Measurements from ENCODE around the gene SIGLEC15.
"Not testable (repeated sequence)": the region's sequence is repeated elsewhere in the genome, so short reads cannot be mapped to it uniquely, and the experiment has no call there.

SIGLEC15 gene

GRCh38 chr18:45820106-45820745 is 5.2 kb upstream of the SIGLEC15 start:
- DNase-seq (ENCODE audit: low read depth in 2 of 2): no peak

- DNase-seq (ENCODE audit: low read depth in 2 of 2): no peak
Observed at GRCh38 chr18:45821026-45821425, 4.4 kb upstream of the SIGLEC15 start.

- no peak for DNase-seq (ENCODE audit: low read depth in 2 of 2)
Observed at GRCh38 chr18:45821711-45822110, 3.8 kb upstream of the SIGLEC15 start.

GRCh38 chr18:45826084-45826483 is 609 bp downstream of the SIGLEC15 start:
- no peak for DNase-seq (ENCODE audit: low read depth in 2 of 2)

- DNase-seq (ENCODE audit: low read depth in 2 of 2): not testable (repeated sequence)
Observed at GRCh38 chr18:45826716-45827115, 1.2 kb downstream of the SIGLEC15 start.

- no peak for DNase-seq (ENCODE audit: low read depth in 2 of 2)
Observed at GRCh38 chr18:45828917-45829811, 3.7 kb downstream of the SIGLEC15 start.

GRCh38 chr18:45829855-45830254 is 4.4 kb downstream of the SIGLEC15 start:
- no peak for DNase-seq (ENCODE audit: low read depth in 2 of 2)

GRCh38 chr18:45830917-45831316 is 5.4 kb downstream of the SIGLEC15 start:
- no peak for DNase-seq (ENCODE audit: low read depth in 2 of 2)

GRCh38 chr18:45833846-45834245 is 8.4 kb downstream of the SIGLEC15 start:
- no peak for DNase-seq (ENCODE audit: low read depth in 2 of 2)

- no peak for DNase-seq (ENCODE audit: low read depth in 2 of 2)
Observed at GRCh38 chr18:45834306-45834705, 8.8 kb downstream of the SIGLEC15 start.

GRCh38 chr18:45835057-45835636 is 9.7 kb downstream of the SIGLEC15 start:
- no peak for DNase-seq (ENCODE audit: low read depth in 2 of 2)

GRCh38 chr18:45836242-45837205 is 11.0 kb downstream of the SIGLEC15 start:
- no peak for DNase-seq (ENCODE audit: low read depth in 2 of 2)

GRCh38 chr18:45837283-45838070 is 12.0 kb downstream of the SIGLEC15 start:
- peak; percentile 30 to 42 for DNase-seq (ENCODE audit: low read depth in 2 of 2)

GRCh38 chr18:45838302-45839070 is 13.0 kb downstream of the SIGLEC15 start:
- DNase-seq (ENCODE audit: low read depth in 2 of 2): no peak

GRCh38 chr18:45839414-45840395 is 14.2 kb downstream of the SIGLEC15 start:
- DNase-seq (ENCODE audit: low read depth in 2 of 2): no peak

- no peak for DNase-seq (ENCODE audit: low read depth in 2 of 2)
Observed at GRCh38 chr18:45841060-45841764, 15.7 kb downstream of the SIGLEC15 start.

- DNase-seq (ENCODE audit: low read depth in 2 of 2): no peak
Observed at GRCh38 chr18:45841765-45842442, 16.4 kb downstream of the SIGLEC15 start.

GRCh38 chr18:45843019-45843418 is 17.5 kb downstream of the SIGLEC15 start:
- DNase-seq (ENCODE audit: low read depth in 2 of 2): no peak
